Progenitor cell of endocrine pancreas (in vitro differentiated cells): ENCODE data around the gene GATA5. TPM values are rescaled to one million over a fixed set of nuclear protein-coding genes. Genes with fewer than 3 reads are reported as not detected.

ENCODE experiments used
- DNase-seq: peaks from one replicate; pipeline ENCODE4 v3.0.0; 2021; ENCODE audit warnings: low spot score; ENCODE audit not compliant: unreplicated experiment
- H3K27ac Mint-ChIP-seq: 2 replicates; pipeline ENCODE4 v1.8.0; 2021; ENCODE audit warnings: mild to moderate bottlenecking, moderate library complexity, mixed read lengths
- H3K27me3 Mint-ChIP-seq: 2 replicates; pipeline ENCODE4 v1.8.0; 2021; ENCODE audit warnings: mixed read lengths
- H3K36me3 Mint-ChIP-seq: 2 replicates; pipeline ENCODE4 v1.8.0; 2022; ENCODE audit warnings: mixed read lengths; ENCODE audit not compliant: insufficient read depth
- H3K4me1 Mint-ChIP-seq: 2 replicates; pipeline ENCODE4 v1.8.0; 2021; ENCODE audit warnings: low read depth, mixed read lengths
- H3K4me3 Mint-ChIP-seq: 2 replicates; pipeline ENCODE4 v1.8.0; 2021; ENCODE audit warnings: low read depth, mild to moderate bottlenecking, moderate library complexity, mixed read lengths
- H3K9me3 Mint-ChIP-seq: 2 replicates; pipeline ENCODE4 v1.8.0; 2021; ENCODE audit warnings: low read depth, mixed read lengths
- long read RNA-seq: library from polyadenylated mRNA; unstranded; transcript quantifications from one replicate; pipeline ENCODE4 v2.0.0, GENCODE V29; 2020
- total RNA-seq: library from RNA; stranded (reverse); gene quantifications from 2 replicates; pipeline ENCODE4 v1.2.1, GENCODE V29; 2021
- TF ChIP-seq, protein P1 (sequence below): fragments of 200-600 bp; sonication (generic); IDR thresholded peaks from one replicate; pipeline ENCODE4 v1.5.0; 2021; ENCODE audit warnings: antibody characterized with exemption, mild to moderate bottlenecking; ENCODE audit not compliant: unreplicated experiment

The GATA5 gene, protein sequence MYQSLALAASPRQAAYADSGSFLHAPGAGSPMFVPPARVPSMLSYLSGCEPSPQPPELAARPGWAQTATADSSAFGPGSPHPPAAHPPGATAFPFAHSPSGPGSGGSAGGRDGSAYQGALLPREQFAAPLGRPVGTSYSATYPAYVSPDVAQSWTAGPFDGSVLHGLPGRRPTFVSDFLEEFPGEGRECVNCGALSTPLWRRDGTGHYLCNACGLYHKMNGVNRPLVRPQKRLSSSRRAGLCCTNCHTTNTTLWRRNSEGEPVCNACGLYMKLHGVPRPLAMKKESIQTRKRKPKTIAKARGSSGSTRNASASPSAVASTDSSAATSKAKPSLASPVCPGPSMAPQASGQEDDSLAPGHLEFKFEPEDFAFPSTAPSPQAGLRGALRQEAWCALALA
- 3.8 and 4.8 TPM in 2 replicates for total RNA-seq
- long read RNA-seq = 0 reads

DNA sequence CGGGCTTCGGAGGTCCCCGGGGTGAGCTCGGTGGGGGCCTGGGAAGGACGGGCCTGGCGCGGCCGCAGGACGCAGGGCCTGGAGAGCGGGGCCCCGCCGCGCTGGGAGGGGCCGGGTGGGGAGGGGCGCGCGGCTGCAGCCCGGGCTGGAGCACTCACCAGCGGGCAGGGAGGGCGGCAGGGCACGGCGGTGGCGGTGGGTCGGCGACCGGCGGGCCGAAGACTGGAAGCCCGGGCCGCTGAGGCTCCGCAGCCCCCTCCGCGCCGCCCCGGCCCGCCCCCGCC, at the start of gene GATA5:
Gene GATA5 (minus strand): TSS at position 224 of the 284 bp plus-strand sequence. CDS start 474 bp downstream, outside the sequence.
- DNase-seq = no peak
- no peaks in the 10 kb centered on the region for H3K9me3 Mint-ChIP-seq
- H3K27me3 Mint-ChIP-seq = peaks cover 38% of the 10 kb centered on the region
- no peaks in the 10 kb centered on the region for H3K36me3 Mint-ChIP-seq
- H3K4me1 Mint-ChIP-seq = peaks cover 21% of the 10 kb centered on the region
- peak within 1 kb of the TSS; percentile 58 for H3K4me3 Mint-ChIP-seq
- TF ChIP-seq, protein P1, sequence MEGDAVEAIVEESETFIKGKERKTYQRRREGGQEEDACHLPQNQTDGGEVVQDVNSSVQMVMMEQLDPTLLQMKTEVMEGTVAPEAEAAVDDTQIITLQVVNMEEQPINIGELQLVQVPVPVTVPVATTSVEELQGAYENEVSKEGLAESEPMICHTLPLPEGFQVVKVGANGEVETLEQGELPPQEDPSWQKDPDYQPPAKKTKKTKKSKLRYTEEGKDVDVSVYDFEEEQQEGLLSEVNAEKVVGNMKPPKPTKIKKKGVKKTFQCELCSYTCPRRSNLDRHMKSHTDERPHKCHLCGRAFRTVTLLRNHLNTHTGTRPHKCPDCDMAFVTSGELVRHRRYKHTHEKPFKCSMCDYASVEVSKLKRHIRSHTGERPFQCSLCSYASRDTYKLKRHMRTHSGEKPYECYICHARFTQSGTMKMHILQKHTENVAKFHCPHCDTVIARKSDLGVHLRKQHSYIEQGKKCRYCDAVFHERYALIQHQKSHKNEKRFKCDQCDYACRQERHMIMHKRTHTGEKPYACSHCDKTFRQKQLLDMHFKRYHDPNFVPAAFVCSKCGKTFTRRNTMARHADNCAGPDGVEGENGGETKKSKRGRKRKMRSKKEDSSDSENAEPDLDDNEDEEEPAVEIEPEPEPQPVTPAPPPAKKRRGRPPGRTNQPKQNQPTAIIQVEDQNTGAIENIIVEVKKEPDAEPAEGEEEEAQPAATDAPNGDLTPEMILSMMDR = no peak
- H3K27ac Mint-ChIP-seq = no peak within 1 kb of the TSS

DNA sequence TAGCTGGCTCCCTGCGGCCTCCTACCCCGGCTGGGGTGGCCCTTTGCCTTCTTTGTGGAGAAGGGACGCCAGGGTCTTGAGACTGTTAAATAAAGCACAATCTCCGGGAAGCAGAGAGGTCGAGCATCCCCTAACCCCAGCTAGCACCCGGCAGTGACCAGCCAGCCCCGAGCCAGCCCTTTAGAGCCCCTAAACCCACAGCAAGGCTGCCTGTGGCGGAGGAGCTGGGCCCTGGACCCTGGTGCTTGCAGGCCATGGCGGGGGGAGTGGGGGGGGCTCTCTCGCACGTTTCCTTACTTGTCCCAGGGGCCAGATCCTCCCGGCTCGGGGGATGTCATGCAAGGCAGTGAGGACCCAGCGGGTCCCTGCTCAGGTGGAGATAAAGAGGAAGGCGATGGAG, 49.2 kb upstream of the GATA5 start:
- Mint-ChIP-seq H3K4me3 (no peak overlapping the region), H3K36me3 (no peaks in the 10 kb centered on the region)

DNA sequence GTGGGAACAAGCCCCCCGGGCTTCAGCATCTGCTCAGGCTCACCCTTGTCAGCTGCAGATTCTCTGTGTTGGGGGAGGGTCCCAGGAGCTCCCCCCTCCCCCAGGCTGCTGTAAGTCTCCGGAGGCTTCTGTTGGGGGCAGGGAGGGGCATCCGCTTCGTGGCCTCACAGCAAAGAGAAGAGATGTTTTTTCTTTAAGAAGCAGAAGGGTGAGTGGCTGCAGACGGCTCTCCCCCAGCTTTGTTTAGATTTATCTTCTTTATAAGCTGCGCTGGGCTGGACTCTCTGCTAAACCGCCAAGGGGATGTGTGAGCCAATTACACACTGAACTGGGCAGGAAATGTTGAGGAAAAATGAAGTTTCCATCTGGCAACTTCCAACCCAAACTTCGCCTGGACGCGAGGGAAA, 48.7 kb upstream of the GATA5 start:
- no peak for DNase-seq
- Mint-ChIP-seq H3K4me3 (no peak overlapping the region), H3K9me3 (no peaks in the 10 kb centered on the region), H3K4me1 (peaks cover 3% of the 10 kb centered on the region), H3K27me3 (peaks cover 5% of the 10 kb centered on the region), H3K27ac (no peak overlapping the region), H3K36me3 (no peaks in the 10 kb centered on the region)
- TF ChIP-seq, protein P1 = no peak

More for the DNA sequence above, 49.2 kb upstream of the GATA5 start:
- no peak for DNase-seq
- peaks cover 5% of the 10 kb centered on the region for H3K27me3 Mint-ChIP-seq
- TF ChIP-seq, protein P1 = no peak
- peaks cover 8% of the 10 kb centered on the region for H3K4me1 Mint-ChIP-seq
- H3K27ac Mint-ChIP-seq = no peak overlapping the region
- no peaks in the 10 kb centered on the region for H3K9me3 Mint-ChIP-seq

DNA sequence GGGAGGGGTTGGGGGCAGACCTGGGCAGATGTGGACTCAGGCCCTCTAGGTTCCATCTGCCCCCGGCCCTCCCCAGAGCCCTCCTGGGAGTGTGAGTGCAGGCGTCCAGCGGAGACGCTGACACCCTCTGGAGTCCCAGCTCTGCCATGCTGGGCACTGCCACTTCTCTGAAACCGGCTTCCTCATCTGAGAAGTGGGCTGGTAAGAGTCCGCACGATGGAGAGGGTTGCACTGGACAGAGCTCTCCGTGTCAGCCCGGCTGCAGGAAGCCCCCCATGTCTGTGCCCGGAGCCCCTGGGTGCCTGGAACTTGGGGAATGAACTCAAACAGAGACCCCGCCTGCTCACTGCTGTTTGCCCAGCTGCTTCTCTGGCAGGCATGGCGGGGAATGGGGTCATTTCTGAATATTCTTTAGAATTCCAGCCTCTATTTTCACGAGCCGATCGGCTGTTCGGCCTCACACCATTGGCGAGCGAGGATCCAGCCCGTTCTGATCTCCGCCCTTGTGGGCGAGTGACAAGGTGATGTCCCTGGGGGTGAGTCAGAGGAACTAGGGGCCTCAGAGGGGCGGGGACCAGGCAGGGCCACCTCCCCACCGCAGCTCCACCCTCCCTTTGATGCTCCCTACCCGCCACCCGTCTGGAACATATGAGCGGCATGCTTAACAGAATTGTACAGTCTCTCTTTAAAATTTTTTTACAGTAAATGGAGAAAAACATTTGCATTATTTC, 47.8 kb upstream of the GATA5 start:
- H3K27me3 Mint-ChIP-seq = peaks cover 5% of the 10 kb centered on the region
- no peak overlapping the region for H3K4me3 Mint-ChIP-seq
- no peaks in the 10 kb centered on the region for H3K9me3 Mint-ChIP-seq
- DNase-seq = no peak
- TF ChIP-seq, protein P1 = no peak
- H3K4me1 Mint-ChIP-seq = no peaks in the 10 kb centered on the region
- H3K36me3 Mint-ChIP-seq = no peaks in the 10 kb centered on the region
- no peak overlapping the region for H3K27ac Mint-ChIP-seq

DNA sequence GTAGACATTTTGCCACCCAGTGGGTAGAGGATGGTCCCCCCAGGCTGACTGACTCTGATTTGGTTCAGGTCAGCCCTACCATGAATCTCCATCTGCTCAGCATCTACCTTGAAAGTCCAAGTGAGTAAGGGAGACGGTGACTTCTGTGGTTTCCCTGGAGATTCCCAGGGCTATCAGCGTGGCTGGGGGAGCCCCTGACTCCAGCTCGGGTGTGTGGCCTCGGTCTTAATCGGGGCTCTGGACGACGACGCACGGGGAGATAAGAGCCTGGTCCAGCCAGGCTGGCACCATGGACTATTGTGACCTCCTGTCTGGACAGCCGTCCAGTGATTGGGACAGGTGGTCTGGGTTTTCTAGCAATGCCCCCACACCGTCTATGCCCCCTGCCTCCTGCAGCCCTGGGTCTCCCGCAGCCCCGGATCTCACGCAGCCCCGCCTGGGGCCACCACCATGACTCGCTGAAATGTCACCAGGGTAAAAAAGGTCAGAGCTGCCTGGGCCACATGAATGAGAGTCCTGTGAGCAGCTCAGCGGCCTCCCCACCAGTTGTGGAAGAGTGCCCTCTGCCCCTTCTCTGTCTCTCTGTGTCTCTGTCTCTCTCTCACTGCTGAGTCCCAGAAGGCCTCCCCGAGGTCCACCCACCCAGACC, 47.1 kb upstream of the GATA5 start:
- no peak overlapping the region for H3K27ac Mint-ChIP-seq
- H3K4me1 Mint-ChIP-seq = no peaks in the 10 kb centered on the region
- no peak for DNase-seq
- no peak overlapping the region for H3K4me3 Mint-ChIP-seq
- TF ChIP-seq, protein P1 = no peak
- H3K9me3 Mint-ChIP-seq = no peaks in the 10 kb centered on the region
- peaks cover 5% of the 10 kb centered on the region for H3K27me3 Mint-ChIP-seq
- no peaks in the 10 kb centered on the region for H3K36me3 Mint-ChIP-seq
